GM18867 (cell line): Measurements from ENCODE around the gene MPST.

Experiments used
- ATAC-seq: cut with Tn5 transposase; IDR thresholded peaks from one replicate; pipeline ENCODE4 v1.9.1; 2021; ENCODE audit warnings: mild to moderate bottlenecking, moderate library complexity; ENCODE audit not compliant: unreplicated experiment

The MPST gene

GRCh38 chr22:37000676-37001534 lies 18.6 kb upstream of the MPST start:
- no peak for ATAC-seq

GRCh38 chr22:37001826-37002225 lies 17.7 kb upstream of the MPST start:
- no peak for ATAC-seq

- no peak for ATAC-seq
Measured at GRCh38 chr22:37002633-37003032, 16.9 kb upstream of the MPST start.

GRCh38 chr22:37007651-37008050 lies 11.9 kb upstream of the MPST start:
- ATAC-seq = no peak

GRCh38 chr22:37008365-37008764 lies 11.2 kb upstream of the MPST start:
- ATAC-seq = no peak

GRCh38 chr22:37009490-37009889 lies 10.1 kb upstream of the MPST start:
- no peak for ATAC-seq

- no peak for ATAC-seq
Measured at GRCh38 chr22:37010174-37010573, 9.4 kb upstream of the MPST start.

GRCh38 chr22:37010976-37011375 lies 8.6 kb upstream of the MPST start:
- ATAC-seq = no peak

GRCh38 chr22:37011472-37011871 lies 8.1 kb upstream of the MPST start:
- no peak for ATAC-seq

GRCh38 chr22:37012262-37012904 lies 7.2 kb upstream of the MPST start:
- ATAC-seq = no peak

- ATAC-seq = no peak
Measured at GRCh38 chr22:37012956-37013355, 6.6 kb upstream of the MPST start.

GRCh38 chr22:37014415-37014806 lies 5.1 kb upstream of the MPST start:
- no peak for ATAC-seq

- ATAC-seq = no peak
Measured at GRCh38 chr22:37014835-37015586, 4.5 kb upstream of the MPST start.

- no peak for ATAC-seq
Measured at GRCh38 chr22:37015587-37015878, 4.0 kb upstream of the MPST start.

- ATAC-seq = no peak
Measured at GRCh38 chr22:37016134-37016910, 3.2 kb upstream of the MPST start.

- no peak for ATAC-seq
Measured at GRCh38 chr22:37017356-37017755, 2.2 kb upstream of the MPST start.

GRCh38 chr22:37018086-37018814 lies 1.3 kb upstream of the MPST start:
- ATAC-seq = no peak

GRCh38 chr22:37018815-37019308 lies 680 bp upstream of the MPST start:
- peak; percentile 36 for ATAC-seq

GRCh38 chr22:37020192-37020479 lies 594 bp downstream of the MPST start:
- ATAC-seq = no peak

GRCh38 chr22:37021041-37021440 lies 1.5 kb downstream of the MPST start:
- ATAC-seq = no peak
